ENCODE data around the gene RFX2.

Gene RFX2

GRCh38 chr19:6005321-6006069 is 104.8 kb downstream of the RFX2 start:
- no peaks in the 10 kb centered on the region for H3K27me3 ChIP-seq (replicated peaks; ENCODE audit: control insufficient read depth, insufficient read depth, low read length, poor library complexity, severe bottlenecking)
- no peaks in the 10 kb centered on the region for H3K36me3 ChIP-seq (ENCODE audit: control insufficient read depth, insufficient read depth, low read length)
- H3K4me3 ChIP-seq (ENCODE audit: insufficient read depth, low read depth, low read length, poor library complexity, severe bottlenecking), result no peak overlapping the region
- DNase-seq, result no peak
- H3K4me1 ChIP-seq (ENCODE audit: control insufficient read depth, insufficient read depth, low read length, poor library complexity, severe bottlenecking), result no peaks in the 10 kb centered on the region
- no peaks in the 10 kb centered on the region for H3K9me3 ChIP-seq (ENCODE audit: control insufficient read depth, low read length)
- H3K27ac ChIP-seq (ENCODE audit: insufficient read depth, low read length, poor library complexity, severe bottlenecking), result no peak overlapping the region

- Histone ChIP-seq H3K27ac (ENCODE audit: insufficient read depth, low read length, poor library complexity, severe bottlenecking) (no peak overlapping the region), H3K4me3 (ENCODE audit: insufficient read depth, low read depth, low read length, poor library complexity, severe bottlenecking) (no peak overlapping the region), H3K36me3 (ENCODE audit: control insufficient read depth, insufficient read depth, low read length) (no peaks in the 10 kb centered on the region)
Measured at GRCh38 chr19:6003976-6004375, 106.3 kb downstream of the RFX2 start.

GRCh38 chr19:6002591-6002990 is 107.7 kb downstream of the RFX2 start:
- DNase-seq, result no peak
- no peaks in the 10 kb centered on the region for H3K9me3 ChIP-seq (ENCODE audit: control insufficient read depth, low read length)
- H3K4me3 ChIP-seq (ENCODE audit: insufficient read depth, low read depth, low read length, poor library complexity, severe bottlenecking), result no peak overlapping the region
- no peaks in the 10 kb centered on the region for H3K27me3 ChIP-seq (replicated peaks; ENCODE audit: control insufficient read depth, insufficient read depth, low read length, poor library complexity, severe bottlenecking)
- H3K4me1 ChIP-seq (ENCODE audit: control insufficient read depth, insufficient read depth, low read length, poor library complexity, severe bottlenecking), result no peaks in the 10 kb centered on the region
- H3K36me3 ChIP-seq (ENCODE audit: control insufficient read depth, insufficient read depth, low read length), result no peaks in the 10 kb centered on the region
- H3K27ac ChIP-seq (ENCODE audit: insufficient read depth, low read length, poor library complexity, severe bottlenecking), result no peak overlapping the region

More at GRCh38 chr19:6003976-6004375, 106.3 kb downstream of the RFX2 start:
- DNase-seq, result no peak
- Histone ChIP-seq H3K4me1 (ENCODE audit: control insufficient read depth, insufficient read depth, low read length, poor library complexity, severe bottlenecking) (no peaks in the 10 kb centered on the region), H3K27me3 (replicated peaks; ENCODE audit: control insufficient read depth, insufficient read depth, low read length, poor library complexity, severe bottlenecking) (no peaks in the 10 kb centered on the region), H3K9me3 (ENCODE audit: control insufficient read depth, low read length) (no peaks in the 10 kb centered on the region)

DNA sequence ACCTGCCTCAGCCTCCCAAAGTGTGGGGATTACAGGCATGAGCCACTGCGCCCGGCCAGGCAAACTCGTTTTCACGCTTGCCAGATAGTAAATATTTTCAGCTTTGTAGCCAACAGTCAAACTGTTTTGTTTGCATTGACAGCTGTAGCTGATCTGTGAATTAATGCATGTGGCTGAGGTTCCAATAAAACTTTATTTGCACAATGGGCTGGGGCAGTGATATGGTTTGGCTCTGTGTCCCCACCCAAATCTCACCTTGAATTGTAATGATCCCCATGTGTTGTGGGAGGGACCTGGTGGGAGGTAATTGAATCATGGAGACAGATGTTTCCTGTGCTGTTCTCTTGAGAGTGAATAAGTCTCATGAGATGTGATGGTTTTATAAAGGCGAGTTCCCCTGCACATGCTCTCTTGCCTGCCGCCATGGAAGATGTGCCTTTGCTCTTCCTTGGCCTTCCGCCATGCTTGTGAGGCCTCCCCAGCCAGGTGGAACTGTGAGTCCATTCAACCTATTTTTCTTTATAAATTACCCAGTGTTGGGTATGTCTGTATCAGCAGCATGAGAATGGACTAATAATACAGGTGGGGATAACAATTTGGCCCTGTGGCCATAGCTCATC is 110.0 kb downstream of the RFX2 start:
- Histone ChIP-seq H3K9me3 (ENCODE audit: control insufficient read depth, low read length) (no peaks in the 10 kb centered on the region), H3K36me3 (ENCODE audit: control insufficient read depth, insufficient read depth, low read length) (no peaks in the 10 kb centered on the region), H3K4me3 (ENCODE audit: insufficient read depth, low read depth, low read length, poor library complexity, severe bottlenecking) (no peak overlapping the region), H3K27ac (ENCODE audit: insufficient read depth, low read length, poor library complexity, severe bottlenecking) (no peak overlapping the region), H3K4me1 (ENCODE audit: control insufficient read depth, insufficient read depth, low read length, poor library complexity, severe bottlenecking) (no peaks in the 10 kb centered on the region), H3K27me3 (replicated peaks; ENCODE audit: control insufficient read depth, insufficient read depth, low read length, poor library complexity, severe bottlenecking) (no peaks in the 10 kb centered on the region)
- DNase-seq, result no peak

- H3K27ac ChIP-seq (ENCODE audit: insufficient read depth, low read length, poor library complexity, severe bottlenecking), result no peak overlapping the region
- no peaks in the 10 kb centered on the region for H3K9me3 ChIP-seq (ENCODE audit: control insufficient read depth, low read length)
- no peaks in the 10 kb centered on the region for H3K4me1 ChIP-seq (ENCODE audit: control insufficient read depth, insufficient read depth, low read length, poor library complexity, severe bottlenecking)
- no peaks in the 10 kb centered on the region for H3K27me3 ChIP-seq (replicated peaks; ENCODE audit: control insufficient read depth, insufficient read depth, low read length, poor library complexity, severe bottlenecking)
- no peak overlapping the region for H3K4me3 ChIP-seq (ENCODE audit: insufficient read depth, low read depth, low read length, poor library complexity, severe bottlenecking)
- no peaks in the 10 kb centered on the region for H3K36me3 ChIP-seq (ENCODE audit: control insufficient read depth, insufficient read depth, low read length)
- DNase-seq, result no peak
Measured at GRCh38 chr19:5999693-6000092, 110.6 kb downstream of the RFX2 start.

- no peak overlapping the region for H3K27ac ChIP-seq (ENCODE audit: insufficient read depth, low read length, poor library complexity, severe bottlenecking)
- DNase-seq, result no peak
- no peak overlapping the region for H3K4me3 ChIP-seq (ENCODE audit: insufficient read depth, low read depth, low read length, poor library complexity, severe bottlenecking)
- H3K36me3 ChIP-seq (ENCODE audit: control insufficient read depth, insufficient read depth, low read length), result no peaks in the 10 kb centered on the region
- H3K4me1 ChIP-seq (ENCODE audit: control insufficient read depth, insufficient read depth, low read length, poor library complexity, severe bottlenecking), result no peaks in the 10 kb centered on the region
- H3K9me3 ChIP-seq (ENCODE audit: control insufficient read depth, low read length), result no peaks in the 10 kb centered on the region
- H3K27me3 ChIP-seq (replicated peaks; ENCODE audit: control insufficient read depth, insufficient read depth, low read length, poor library complexity, severe bottlenecking), result no peaks in the 10 kb centered on the region
Measured at GRCh38 chr19:5997371-5997770, 112.9 kb downstream of the RFX2 start.

DNA sequence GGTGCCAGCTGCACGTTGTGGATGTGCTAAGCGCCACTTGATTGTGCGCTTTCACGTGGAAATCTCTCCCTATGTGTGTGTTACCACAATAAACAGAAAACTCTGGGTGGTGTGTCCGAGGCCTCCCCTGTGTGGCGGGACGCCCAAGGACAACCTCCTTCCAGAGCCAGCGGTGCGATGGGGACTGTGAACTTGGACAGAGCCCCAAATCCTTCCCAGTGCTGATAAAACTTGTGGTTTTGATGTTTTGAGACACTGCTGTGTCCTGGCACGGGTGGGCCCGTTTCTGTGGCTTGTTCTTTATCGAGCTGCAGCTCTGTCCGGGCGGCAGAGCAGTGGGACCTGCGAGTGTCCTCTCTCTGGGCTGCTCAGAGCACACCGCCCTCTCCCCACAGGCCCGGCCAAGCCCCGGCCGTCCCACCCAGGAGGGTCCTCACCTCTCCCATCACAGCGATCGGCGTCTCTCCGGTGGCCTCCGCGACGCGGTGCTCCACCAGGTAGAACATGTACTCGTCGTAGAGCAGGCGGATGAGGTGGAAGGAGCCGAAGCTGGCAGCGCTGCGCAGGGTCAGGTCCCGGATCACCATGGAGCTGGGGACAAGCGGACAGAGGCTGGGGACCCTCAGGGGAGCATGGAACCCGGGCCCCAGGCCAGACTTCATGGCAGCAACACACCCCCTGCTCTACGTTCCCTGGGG is 113.5 kb downstream of the RFX2 start:
- DNase-seq, result no peak

DNA sequence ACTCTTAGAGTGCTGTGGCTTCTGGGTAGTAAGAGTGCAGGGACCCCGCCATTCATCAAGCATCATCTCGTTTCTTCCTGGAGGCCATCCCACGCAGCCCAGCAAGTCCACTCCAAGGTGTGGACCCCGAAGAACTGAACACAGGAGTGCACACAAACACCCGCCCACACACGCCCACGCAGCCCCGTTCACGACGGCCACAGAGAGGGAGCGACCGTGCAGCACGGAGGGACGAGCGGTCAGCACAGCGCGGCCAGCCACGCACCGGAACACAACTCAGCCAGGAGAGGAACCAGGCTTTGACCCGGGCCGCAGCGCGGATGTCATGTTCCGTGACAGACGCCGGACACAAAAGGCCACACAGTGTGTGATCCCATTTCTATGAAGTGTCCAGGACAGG is 114.2 kb downstream of the RFX2 start:
- Histone ChIP-seq H3K9me3 (ENCODE audit: control insufficient read depth, low read length) (no peaks in the 10 kb centered on the region), H3K4me1 (ENCODE audit: control insufficient read depth, insufficient read depth, low read length, poor library complexity, severe bottlenecking) (no peaks in the 10 kb centered on the region), H3K36me3 (ENCODE audit: control insufficient read depth, insufficient read depth, low read length) (no peaks in the 10 kb centered on the region), H3K4me3 (ENCODE audit: insufficient read depth, low read depth, low read length, poor library complexity, severe bottlenecking) (no peak overlapping the region), H3K27me3 (replicated peaks; ENCODE audit: control insufficient read depth, insufficient read depth, low read length, poor library complexity, severe bottlenecking) (no peaks in the 10 kb centered on the region), H3K27ac (ENCODE audit: insufficient read depth, low read length, poor library complexity, severe bottlenecking) (no peak overlapping the region)
- no peak for DNase-seq

More for the DNA sequence above, 113.5 kb downstream of the RFX2 start:
- H3K4me1 ChIP-seq (ENCODE audit: control insufficient read depth, insufficient read depth, low read length, poor library complexity, severe bottlenecking), result no peaks in the 10 kb centered on the region
- H3K27me3 ChIP-seq (replicated peaks; ENCODE audit: control insufficient read depth, insufficient read depth, low read length, poor library complexity, severe bottlenecking), result no peaks in the 10 kb centered on the region
- no peak overlapping the region for H3K27ac ChIP-seq (ENCODE audit: insufficient read depth, low read length, poor library complexity, severe bottlenecking)
- no peak overlapping the region for H3K4me3 ChIP-seq (ENCODE audit: insufficient read depth, low read depth, low read length, poor library complexity, severe bottlenecking)
- no peaks in the 10 kb centered on the region for H3K36me3 ChIP-seq (ENCODE audit: control insufficient read depth, insufficient read depth, low read length)
- H3K9me3 ChIP-seq (ENCODE audit: control insufficient read depth, low read length), result no peaks in the 10 kb centered on the region

GRCh38 chr19:5995606-5996005 is 114.7 kb downstream of the RFX2 start:
- Histone ChIP-seq H3K27me3 (replicated peaks; ENCODE audit: control insufficient read depth, insufficient read depth, low read length, poor library complexity, severe bottlenecking) (no peaks in the 10 kb centered on the region), H3K36me3 (ENCODE audit: control insufficient read depth, insufficient read depth, low read length) (no peaks in the 10 kb centered on the region), H3K9me3 (ENCODE audit: control insufficient read depth, low read length) (no peaks in the 10 kb centered on the region), H3K4me1 (ENCODE audit: control insufficient read depth, insufficient read depth, low read length, poor library complexity, severe bottlenecking) (no peaks in the 10 kb centered on the region), H3K27ac (ENCODE audit: insufficient read depth, low read length, poor library complexity, severe bottlenecking) (no peak overlapping the region), H3K4me3 (ENCODE audit: insufficient read depth, low read depth, low read length, poor library complexity, severe bottlenecking) (no peak overlapping the region)
- DNase-seq, result no peak

Measured in effector memory CD4-positive, alpha-beta T cell (primary cell).